A204.1 (cell line): ENCODE data around the gene SLC7A5.
"Not testable (repeated sequence)": the region's sequence is repeated elsewhere in the genome, so short reads cannot be mapped to it uniquely, and the experiment has no call there.

Experiments
- FAIRE-seq: peaks from 2 replicates; lab custom pipeline; 2012; peaks lifted over from hg19 to GRCh38; lab: Jason Lieb, UNC

The SLC7A5 gene

DNA sequence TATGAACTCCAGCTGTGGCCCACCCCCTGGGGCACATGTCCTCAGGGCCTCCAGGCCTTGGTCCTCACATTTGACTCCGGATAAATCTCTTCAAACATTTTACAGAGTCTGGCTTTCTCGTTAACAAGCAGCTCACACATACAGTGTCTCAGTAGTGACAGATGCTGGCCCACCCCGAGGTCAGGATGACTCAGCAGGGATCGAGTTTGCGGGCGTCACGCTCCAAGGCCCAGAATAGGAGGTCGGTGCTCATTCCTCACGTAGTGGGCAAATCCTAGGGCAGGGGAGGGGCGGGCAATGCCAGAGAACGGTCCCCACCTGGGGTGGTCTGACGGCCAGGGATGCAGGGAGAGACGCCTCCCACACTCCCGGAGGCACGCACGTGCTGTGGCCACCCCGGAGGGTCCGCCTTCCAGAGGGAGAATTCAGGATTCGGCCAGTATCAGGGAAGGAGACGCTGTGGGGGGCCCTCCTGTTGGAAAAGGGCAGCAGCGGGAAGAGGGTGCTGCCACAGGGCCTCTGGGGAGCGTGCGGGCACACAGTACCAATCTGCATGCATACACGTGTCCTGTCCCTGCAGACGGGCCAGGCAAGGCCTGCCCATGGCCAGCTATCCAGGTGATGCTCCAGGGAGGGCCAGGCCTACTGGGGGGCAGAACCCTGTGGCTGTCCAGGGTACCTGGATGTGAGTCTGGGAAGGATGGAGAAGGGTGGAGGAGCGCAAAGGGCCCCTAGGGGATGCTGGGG lies 8.6 kb downstream of the SLC7A5 start:
- FAIRE-seq = no peak

DNA sequence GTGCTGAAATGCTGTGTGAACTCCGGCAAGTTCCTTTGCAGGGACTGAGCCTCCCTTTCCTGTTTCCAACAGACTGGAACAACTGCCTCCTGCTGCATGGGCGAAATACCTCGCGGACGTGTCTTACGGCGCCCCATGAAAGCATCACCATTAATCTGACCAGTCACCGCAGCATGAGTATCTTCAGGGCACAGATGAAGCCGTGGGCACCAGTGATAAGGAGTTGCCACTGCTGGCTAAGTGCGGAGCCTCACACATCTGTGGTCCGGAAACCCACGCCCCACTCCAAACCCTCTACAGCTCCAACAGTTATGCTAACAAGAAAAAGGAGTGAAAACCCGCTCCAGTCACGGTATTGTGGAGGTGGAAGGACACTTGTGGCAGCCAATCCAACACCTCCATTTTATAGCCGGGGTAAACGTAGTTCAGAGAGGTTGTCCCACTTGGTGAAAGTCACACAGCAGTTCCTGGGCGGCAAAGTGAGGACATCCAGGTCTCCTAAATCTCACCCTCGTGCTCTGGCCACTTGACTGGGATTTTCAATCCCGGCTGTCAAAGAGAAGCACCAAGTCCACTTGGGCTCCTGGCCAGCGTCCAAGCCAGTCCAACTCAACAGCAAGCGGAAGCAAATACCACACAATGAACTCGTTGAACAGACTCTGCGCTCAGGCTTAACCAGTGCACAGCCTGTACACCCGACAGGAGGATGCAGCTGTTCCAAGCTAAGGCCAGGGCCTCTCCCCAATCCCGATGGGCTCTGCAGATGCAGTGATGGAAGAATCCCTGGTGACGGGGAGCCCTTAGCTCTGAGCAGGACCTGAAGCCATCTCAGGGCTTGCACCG lies 10.9 kb downstream of the SLC7A5 start:
- not testable (repeated sequence) for FAIRE-seq

DNA sequence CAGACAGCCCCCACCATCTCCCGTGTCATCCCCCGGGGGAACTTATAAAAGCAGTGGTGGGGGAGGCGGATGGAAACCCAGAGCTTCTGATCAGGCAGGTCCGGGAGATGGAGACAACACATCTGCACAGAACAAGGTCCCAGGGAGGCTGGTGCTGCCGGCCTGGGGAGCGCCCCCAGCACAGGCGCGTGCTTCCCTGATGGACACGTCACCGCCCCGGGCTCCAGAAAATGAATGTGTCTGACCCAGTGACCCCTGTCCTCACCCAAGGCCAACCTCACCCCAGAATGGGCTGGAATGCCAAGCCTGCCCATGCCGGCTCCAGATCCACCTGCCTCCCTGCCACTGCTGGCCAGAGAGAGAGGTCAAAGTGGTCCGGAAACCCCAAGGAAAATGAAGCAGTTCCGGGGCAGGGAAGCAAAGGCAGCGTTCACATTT lies 12.5 kb downstream of the SLC7A5 start:
- no peak for FAIRE-seq

DNA sequence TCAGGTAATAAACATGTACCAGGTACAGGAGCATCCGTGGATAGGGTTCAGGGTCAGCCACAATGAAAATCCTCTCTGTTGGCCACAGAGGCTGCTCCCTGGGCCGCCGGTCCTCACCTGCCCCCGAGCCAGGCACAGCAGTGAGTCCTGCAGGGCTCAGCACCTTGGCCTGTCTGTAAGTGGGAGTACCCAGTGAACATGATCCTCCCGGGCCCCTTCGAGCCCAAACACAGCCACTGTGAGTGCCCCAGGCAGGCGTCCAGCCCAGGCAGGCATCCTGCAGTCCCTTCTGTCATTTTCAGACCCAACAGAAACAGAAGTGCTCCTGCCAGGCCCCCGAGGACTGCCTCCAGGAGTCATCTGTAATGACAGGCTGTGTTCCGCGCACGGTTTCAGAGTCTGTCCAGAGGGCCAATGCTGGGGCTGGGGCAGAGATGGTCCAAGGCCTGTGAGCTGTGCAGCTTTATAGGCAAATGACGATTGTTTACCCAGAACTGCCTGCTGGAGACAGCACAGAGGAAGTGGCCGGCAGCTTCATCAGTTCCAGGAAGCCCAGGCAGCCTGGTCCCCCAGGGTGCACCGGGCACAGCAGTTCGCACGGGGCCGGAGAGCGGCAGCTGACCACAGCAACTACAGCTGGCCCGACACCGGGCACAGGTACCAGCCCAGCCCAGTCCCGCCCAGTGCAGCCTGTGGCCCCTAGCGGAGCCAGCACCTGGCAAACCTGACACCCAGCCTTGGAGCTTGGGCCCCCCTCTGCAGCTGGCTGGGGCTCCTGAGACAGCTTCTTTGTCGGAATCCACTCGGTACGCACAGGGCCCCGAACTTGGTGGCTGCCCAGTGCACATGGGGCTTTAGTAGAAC lies 13.2 kb downstream of the SLC7A5 start:
- FAIRE-seq = no peak

DNA sequence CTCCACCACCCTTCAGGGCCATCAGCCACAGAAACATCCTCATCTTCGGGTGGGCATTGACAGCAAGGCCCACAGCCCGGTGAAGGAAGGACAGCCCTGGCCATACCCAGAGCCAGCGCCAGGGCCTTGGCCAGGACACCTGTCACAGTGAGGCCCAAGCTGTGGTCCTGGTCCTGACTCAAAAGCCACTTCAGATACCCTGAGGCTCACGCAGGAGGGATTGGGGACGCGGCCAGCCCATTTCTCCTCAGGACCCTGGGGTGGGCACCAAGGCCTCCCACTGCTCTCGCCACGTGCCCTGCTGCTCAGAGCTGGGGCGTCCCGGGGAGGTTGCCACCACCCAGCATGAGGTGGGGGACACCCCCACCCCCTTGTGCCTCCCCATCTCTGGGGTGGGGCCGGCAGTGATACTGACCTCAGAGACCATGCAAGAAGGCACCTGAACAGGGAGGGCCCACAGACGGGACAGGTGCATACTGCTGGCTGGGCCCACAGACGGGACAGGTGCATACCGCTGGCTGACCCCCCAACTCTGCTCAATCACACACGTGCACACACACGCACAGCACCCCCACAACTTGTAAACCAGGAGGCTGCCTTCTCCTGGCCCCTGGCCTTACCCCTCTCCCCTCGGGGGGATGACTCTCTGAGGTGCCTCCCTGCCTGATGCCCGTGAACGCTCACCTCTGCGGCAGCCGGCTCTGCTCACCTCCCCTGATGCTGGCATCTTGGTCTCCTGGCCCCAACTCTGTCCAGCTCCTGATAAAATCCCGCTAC lies 14.2 kb downstream of the SLC7A5 start:
- FAIRE-seq = no peak

DNA sequence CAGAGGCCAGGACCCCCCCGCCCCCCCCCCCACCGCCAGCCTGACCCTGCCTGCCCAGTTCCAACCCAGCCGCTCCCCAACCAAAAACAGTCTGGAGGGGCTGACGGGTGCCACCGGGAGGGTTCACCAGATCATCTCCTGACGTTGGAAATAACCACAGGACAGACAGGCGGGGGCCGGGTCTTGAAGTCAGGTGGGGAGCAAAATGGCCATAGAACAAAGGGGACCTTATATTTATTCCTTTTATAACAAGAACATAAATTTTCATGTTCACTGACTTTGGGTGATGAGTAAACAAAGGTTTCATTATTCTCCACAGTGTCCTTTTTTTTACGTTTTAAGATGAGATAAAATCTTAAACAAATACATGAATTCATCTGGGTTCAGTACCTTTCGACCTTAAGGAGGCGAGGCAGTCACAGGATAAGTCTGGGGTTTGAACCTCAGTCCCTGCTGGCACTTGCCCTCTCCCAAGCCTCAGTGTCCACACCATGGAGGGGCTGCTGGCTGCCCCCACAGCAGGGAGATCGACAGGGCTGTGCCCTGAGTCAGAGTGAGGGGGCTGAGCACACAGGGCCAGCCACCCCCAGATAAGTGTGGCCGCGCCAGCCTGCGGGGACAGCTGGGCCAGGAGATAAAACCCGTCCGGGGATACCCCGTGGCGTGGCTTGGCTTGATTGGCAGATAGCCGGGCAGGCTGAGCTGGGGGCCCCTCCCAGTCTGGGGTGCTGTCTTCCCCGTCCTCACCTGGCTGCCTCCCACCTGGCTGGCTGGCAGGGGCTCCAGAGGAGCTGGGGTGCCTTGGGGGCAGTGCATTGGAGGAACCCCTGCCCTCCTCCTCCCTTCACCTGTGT lies 15.0 kb downstream of the SLC7A5 start:
- FAIRE-seq = no peak

GRCh38 chr16:87853411-87854052 lies 15.8 kb downstream of the SLC7A5 start:
- FAIRE-seq = no peak

DNA sequence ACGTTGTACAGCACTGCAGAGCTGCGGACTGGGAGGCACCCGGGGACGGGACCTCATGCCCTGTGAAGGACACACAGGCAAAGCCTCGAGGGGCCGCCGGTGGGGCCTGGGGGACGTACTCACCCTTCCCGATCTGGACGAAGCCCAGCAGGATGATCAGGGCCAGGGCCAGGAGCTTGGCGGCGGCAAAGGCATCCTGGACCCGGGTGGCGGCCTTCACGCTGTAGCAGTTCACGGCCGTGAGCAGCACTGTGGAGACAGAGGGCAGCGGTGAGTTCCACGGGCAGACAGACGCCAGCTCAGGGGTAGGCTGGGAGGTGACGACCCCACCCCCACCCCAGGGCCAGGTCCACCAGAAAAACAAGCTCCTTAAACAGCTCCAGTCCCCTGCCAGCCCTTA lies 17.7 kb downstream of the SLC7A5 start:
- FAIRE-seq = no peak

GRCh38 chr16:87851141-87851587 lies 18.1 kb downstream of the SLC7A5 start:
- no peak for FAIRE-seq

DNA sequence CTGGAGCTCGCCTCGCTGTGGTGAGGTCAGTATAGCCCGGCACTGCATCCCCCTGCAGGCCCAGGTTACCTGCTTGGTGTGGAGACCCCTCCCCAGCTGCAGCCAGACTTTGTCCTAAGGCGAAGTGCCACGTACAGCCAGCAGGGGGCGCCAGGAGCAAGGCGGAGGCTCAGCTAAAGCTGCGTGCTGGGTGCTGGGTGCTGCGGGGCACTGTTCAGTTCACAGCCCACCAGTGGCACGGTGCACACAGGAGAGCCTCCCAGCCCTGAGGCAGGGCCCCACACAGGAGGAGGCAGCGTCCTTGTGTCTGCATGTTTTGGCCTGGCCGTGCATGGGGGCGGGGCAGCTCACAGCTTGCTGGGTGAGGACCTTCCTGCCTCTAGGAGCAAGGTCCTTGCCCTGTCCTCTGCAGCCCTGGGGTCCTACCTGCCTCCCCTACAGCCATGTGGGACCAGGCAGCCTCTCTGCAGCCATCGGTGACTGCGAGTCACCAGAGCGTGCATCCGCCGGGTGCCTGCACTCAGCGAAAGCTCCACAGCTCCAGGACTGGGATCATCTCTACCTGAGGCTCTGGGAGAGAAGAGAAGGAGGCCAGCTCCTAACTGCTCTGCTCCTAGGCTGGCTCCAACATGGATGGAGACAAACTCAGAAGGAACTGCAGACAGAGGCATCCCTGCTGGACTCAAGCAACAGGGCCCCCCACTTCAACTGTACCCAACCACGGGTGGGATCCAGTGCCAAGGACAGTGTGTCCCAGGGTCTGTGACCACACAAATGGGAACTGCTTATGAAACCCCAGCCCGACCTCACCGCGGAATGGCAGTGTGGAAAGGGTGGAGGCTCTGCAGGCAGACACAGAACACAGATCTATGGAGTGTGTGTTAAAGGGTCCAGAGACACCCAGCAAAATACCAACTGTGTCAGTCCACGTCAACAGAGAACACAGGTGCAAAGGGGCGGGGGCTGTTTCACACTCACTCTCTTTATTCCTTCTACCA lies 19.0 kb downstream of the SLC7A5 start:
- no peak for FAIRE-seq

GRCh38 chr16:87849419-87850008 lies 19.8 kb downstream of the SLC7A5 start:
- FAIRE-seq = no peak

- FAIRE-seq = no peak
Observed at GRCh38 chr16:87848676-87849345, 20.5 kb downstream of the SLC7A5 start.

DNA sequence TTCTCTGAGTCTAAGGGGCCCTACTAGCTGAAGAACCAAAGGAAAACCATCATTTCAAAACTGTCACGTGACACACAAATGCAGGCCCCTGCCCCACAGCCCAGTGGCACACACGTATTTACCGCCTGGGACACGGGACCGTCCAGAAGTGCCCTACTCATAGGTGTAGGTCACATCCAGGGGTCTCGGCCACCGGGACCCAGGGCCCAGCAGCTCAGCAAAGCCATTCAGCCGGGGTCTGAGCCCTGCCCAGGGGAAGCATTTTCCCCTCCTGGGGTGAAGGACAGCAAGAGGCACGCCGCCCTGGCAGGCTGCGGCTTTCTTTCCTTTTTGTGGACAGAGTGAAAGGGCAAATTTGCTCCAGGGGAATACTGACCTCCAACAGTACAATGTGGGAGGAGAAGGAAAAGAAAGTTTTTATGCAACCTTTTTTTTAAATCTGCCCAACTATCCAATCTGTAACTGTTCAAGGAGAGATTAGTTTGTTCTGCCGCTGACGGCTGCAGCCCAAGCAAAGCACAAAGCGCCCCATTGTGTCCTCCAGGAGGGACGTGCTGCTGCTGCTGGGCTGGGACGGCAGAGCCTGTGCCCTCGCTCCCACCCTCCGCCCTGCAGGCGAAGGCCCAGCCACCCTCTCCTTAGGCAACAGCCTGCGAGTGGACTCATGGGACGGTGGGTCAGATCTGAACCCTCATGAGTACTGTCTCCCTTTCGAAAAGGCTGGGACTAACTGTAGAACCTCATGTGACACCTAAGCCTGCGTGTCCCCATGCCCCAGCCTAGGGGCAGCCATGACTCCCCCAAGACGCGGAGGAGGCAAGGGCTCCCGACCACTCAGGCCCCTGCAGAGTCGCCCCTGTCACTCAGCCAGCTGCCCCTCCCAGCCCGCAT lies 21.3 kb downstream of the SLC7A5 start:
- no peak for FAIRE-seq

GRCh38 chr16:87847467-87847784 lies 21.9 kb downstream of the SLC7A5 start:
- no peak for FAIRE-seq

- FAIRE-seq = no peak
Observed at GRCh38 chr16:87846705-87847466, 22.4 kb downstream of the SLC7A5 start.
